Measurements from ENCODE around the gene ZNF503. TPM values are rescaled to one million over a fixed set of nuclear protein-coding genes. Genes with fewer than 3 reads are reported as not detected.
"Not testable (repeated sequence)": the region's sequence is repeated elsewhere in the genome, so short reads cannot be mapped to it uniquely, and the experiment has no call there.

The ZNF503 gene
- total RNA-seq, 2 donors from 2014 or later = 0.11 to 0.21 TPM

- Mint-ChIP-seq H3K4me1 (ENCODE audit: low read depth in 2 of 2) (no peaks in the 10 kb centered on the region), H3K9me3 (no peaks in the 10 kb centered on the region), H3K4me3 (no peak overlapping the region), H3K36me3 (no peaks in the 10 kb centered on the region), H3K27me3 (peaks cover 17 to 24% of the 10 kb centered on the region in 2 donors), H3K27ac (no peak overlapping the region)
- ATAC-seq (no peak), DNase-seq (ENCODE audit: low spot score) (no peak)
Observed at GRCh38 chr10:75379817-75380216, 21.7 kb downstream of the ZNF503 start.

DNA sequence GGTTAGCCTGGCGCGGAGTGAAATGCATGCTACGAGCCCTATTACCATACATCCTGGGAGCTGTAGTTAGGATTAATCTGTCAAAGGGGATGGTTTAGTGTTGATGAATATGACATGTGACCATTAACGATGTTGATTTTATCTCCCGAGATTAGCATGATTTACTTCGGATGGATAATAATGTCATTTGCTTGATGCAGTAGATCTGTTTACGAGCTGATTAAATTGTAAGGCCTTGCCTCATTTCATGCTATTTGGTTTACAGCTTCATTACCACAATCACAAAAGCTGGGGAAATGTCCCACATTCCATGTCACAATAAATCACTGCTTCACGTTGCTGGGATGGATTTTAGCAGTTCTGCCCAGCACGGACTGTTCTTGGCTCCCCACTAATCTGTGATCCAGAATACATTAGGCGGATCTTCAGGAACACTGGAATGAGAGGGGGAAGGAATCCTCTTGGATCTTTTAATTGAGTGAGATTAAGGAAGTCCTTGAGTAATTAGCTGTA, 22.3 kb downstream of the ZNF503 start:
- Mint-ChIP-seq H3K36me3 (no peaks in the 10 kb centered on the region), H3K27ac (no peak overlapping the region), H3K4me3 (no peak overlapping the region), H3K27me3 (peaks cover 19 to 26% of the 10 kb centered on the region in 2 donors), H3K4me1 (ENCODE audit: low read depth in 2 of 2) (no peaks in the 10 kb centered on the region), H3K9me3 (no peaks in the 10 kb centered on the region)
- ATAC-seq = no peak
- DNase-seq (ENCODE audit: low spot score) = no peak

GRCh38 chr10:75378379-75378778, 23.2 kb downstream of the ZNF503 start:
- DNase-seq (ENCODE audit: low spot score) (no peak), ATAC-seq (no peak)
- H3K27ac Mint-ChIP-seq = no peak overlapping the region
- H3K36me3 Mint-ChIP-seq = no peaks in the 10 kb centered on the region
- H3K27me3 Mint-ChIP-seq = peaks cover 14 to 21% of the 10 kb centered on the region in 2 donors
- H3K4me3 Mint-ChIP-seq = no peak overlapping the region
- H3K4me1 Mint-ChIP-seq (ENCODE audit: low read depth in 2 of 2) = no peaks in the 10 kb centered on the region
- no peaks in the 10 kb centered on the region for H3K9me3 Mint-ChIP-seq

- H3K9me3 Mint-ChIP-seq = no peaks in the 10 kb centered on the region
- H3K27me3 Mint-ChIP-seq = peaks cover 9 to 16% of the 10 kb centered on the region in 2 donors
- no peak overlapping the region for H3K4me3 Mint-ChIP-seq
- no peaks in the 10 kb centered on the region for H3K4me1 Mint-ChIP-seq (ENCODE audit: low read depth in 2 of 2)
- no peak overlapping the region for H3K27ac Mint-ChIP-seq
- DNase-seq (ENCODE audit: low spot score) (no peak), ATAC-seq (no peak)
- H3K36me3 Mint-ChIP-seq = no peaks in the 10 kb centered on the region
Observed at GRCh38 chr10:75377869-75378268, 23.7 kb downstream of the ZNF503 start.

DNA sequence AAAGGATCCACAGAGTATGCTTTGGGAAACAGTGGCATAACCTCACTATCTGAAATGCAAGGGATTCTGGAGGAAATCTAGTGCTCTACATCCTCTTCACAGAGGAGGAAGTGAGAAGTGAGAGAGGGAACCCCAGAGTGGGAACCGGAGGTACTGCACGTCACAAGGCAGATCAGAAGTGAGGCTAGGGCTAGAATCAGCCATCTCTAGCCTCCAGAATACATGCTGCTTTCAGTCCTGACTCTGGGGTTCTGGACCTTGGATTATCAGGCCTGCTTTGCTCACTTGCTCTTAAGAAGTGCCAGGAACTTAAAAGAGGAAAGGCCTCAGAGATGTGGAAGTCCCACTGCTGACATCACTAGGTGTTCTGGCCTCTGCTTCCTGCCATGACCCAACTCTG, 25.7 kb downstream of the ZNF503 start:
- no peaks in the 10 kb centered on the region for H3K4me1 Mint-ChIP-seq (ENCODE audit: low read depth in 2 of 2)
- H3K4me3 Mint-ChIP-seq = no peak overlapping the region
- peaks cover 5 to 17% of the 10 kb centered on the region in 2 donors for H3K27me3 Mint-ChIP-seq
- no peaks in the 10 kb centered on the region for H3K36me3 Mint-ChIP-seq
- DNase-seq (ENCODE audit: low spot score) (no peak), ATAC-seq (no peak)
- no peak overlapping the region for H3K27ac Mint-ChIP-seq
- H3K9me3 Mint-ChIP-seq = no peaks in the 10 kb centered on the region

- ATAC-seq = no peak
- Mint-ChIP-seq H3K9me3 (no peaks in the 10 kb centered on the region), H3K36me3 (no peaks in the 10 kb centered on the region), H3K27ac (no peak overlapping the region), H3K4me3 (no peak overlapping the region), H3K27me3 (peaks cover 8 to 48% of the 10 kb centered on the region in 2 donors), H3K4me1 (ENCODE audit: low read depth in 2 of 2) (no peaks in the 10 kb centered on the region)
- DNase-seq (ENCODE audit: low spot score) = no peak
Observed at GRCh38 chr10:75371010-75371409, 30.6 kb downstream of the ZNF503 start.

- not testable (repeated sequence) for DNase-seq (ENCODE audit: low spot score); H3K27ac Mint-ChIP-seq; H3K4me1 Mint-ChIP-seq (ENCODE audit: low read depth in 2 of 2); H3K4me3 Mint-ChIP-seq; H3K36me3 Mint-ChIP-seq; ATAC-seq; H3K9me3 Mint-ChIP-seq
- peaks cover 8 to 48% of the 10 kb centered on the region in 2 donors for H3K27me3 Mint-ChIP-seq
Observed at GRCh38 chr10:75369838-75370237, 31.7 kb downstream of the ZNF503 start.

- ATAC-seq (no peak), DNase-seq (ENCODE audit: low spot score) (no peak)
- H3K4me1 Mint-ChIP-seq (ENCODE audit: low read depth in 2 of 2) = no peaks in the 10 kb centered on the region
- H3K9me3 Mint-ChIP-seq = no peaks in the 10 kb centered on the region
- H3K27ac Mint-ChIP-seq = no peak overlapping the region
- H3K4me3 Mint-ChIP-seq = no peak overlapping the region
- H3K27me3 Mint-ChIP-seq = peaks cover 3 to 38% of the 10 kb centered on the region in 2 donors
- no peaks in the 10 kb centered on the region for H3K36me3 Mint-ChIP-seq
Observed at GRCh38 chr10:75367901-75368300, 33.7 kb downstream of the ZNF503 start.

DNA sequence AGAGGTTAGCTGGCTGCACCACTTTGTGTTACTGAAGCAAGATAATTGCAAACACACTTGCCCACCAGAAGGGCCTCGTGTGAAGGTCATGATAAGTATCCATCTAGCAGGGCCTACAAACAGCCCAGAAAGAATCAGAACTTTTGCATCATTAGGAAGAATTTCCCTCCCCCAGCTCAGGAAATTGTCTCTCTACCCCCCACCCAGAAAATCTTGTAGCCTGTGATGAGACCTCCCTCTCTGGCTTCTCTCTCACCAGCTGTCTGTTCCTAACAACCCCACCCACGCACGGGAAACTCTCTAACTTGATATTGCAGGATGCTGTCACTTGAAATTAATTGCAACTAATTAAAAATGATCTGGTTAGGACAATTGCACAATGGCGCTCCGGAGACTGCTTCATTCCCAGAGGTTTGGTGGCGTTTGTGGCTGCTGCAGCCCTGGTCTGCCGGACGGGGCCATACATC, 34.5 kb downstream of the ZNF503 start:
- Mint-ChIP-seq H3K4me1 (ENCODE audit: low read depth in 2 of 2) (no peaks in the 10 kb centered on the region), H3K9me3 (no peaks in the 10 kb centered on the region), H3K36me3 (no peaks in the 10 kb centered on the region), H3K27ac (no peak overlapping the region), H3K4me3 (no peak overlapping the region), H3K27me3 (peaks cover 3 to 38% of the 10 kb centered on the region in 2 donors)
- ATAC-seq (no peak), DNase-seq (ENCODE audit: low spot score) (no peak)

DNA sequence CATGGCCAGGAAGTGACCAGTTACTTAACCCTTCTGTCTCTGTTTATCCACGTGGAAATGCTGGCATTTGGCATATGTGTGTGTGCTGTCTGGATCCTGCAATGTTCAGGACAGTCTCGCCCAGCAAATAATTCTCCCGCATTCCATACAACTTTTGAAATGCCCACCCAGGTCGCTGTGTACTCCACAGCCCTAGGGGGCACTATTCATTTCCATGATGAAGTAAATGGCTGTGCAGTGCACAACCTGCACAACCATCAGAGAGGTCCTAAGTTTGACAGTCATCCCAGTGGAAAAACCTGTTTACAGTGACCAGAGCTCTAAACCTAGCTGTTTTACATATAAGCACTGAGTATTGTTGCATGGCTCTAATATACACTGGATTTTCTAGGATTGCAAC, 38.1 kb downstream of the ZNF503 start:
- H3K27ac Mint-ChIP-seq = no peak overlapping the region
- no peak for ATAC-seq
- no peak overlapping the region for H3K4me3 Mint-ChIP-seq
- no peak for DNase-seq (ENCODE audit: low spot score)
- H3K4me1 Mint-ChIP-seq (ENCODE audit: low read depth in 2 of 2) = no peaks in the 10 kb centered on the region
- no peaks in the 10 kb centered on the region for H3K36me3 Mint-ChIP-seq
- H3K9me3 Mint-ChIP-seq = no peaks in the 10 kb centered on the region
- peaks cover 5 to 18% of the 10 kb centered on the region in 2 donors for H3K27me3 Mint-ChIP-seq

DNA sequence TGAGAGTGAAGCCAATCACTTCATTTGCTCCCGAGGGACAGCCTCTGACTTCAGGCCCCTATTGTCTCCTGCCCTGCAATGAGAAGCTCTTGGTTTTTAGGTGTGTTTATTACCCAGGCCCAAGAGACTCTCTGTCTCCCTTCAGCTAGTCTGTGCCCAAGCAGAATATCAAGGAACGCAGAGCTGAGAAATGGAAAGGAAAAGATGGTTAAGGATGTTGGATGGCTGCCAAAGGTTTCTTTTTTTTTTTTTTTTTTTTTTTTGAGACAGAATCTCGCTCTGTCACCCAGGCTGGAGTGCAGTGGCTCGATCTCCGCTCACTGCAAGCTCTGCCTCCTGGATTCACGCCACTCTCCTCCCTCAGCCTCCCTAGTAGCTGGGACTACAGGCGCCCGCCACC, 41.7 kb downstream of the ZNF503 start:
- H3K36me3 Mint-ChIP-seq; H3K4me3 Mint-ChIP-seq; ATAC-seq; DNase-seq (ENCODE audit: low spot score); H3K9me3 Mint-ChIP-seq; H3K27ac Mint-ChIP-seq; H3K27me3 Mint-ChIP-seq; H3K4me1 Mint-ChIP-seq (ENCODE audit: low read depth in 2 of 2): not testable (repeated sequence)

DNA sequence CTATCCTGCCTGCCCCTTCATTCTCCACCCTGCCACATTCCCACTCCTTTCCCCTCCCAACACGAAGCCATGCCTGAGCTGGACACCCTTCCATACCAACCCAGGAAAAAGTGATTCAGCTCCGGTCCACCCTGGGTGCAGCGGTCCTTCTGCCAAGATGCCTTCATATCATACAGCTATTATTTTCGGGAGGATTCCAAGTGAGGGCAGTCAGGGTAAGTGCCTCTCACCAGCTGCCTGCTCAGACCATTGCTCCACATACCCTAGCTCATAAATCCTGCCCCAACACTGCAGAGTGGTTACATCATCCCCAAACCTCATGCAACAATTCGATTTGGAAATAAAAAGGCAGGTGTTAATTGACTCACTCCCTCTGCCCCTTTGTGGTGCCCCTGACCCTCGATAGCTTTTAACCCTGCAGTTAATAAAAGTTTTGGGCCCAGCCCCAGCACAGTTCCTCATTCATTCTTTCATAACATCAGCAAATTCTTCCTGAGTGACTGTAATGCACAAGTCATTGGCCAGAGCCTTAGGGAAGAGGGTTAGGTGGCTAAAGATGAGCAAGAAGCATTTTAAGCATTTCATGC, 42.6 kb downstream of the ZNF503 start:
- ATAC-seq (no peak), DNase-seq (ENCODE audit: low spot score) (no peak)
- Mint-ChIP-seq H3K4me3 (no peak overlapping the region), H3K9me3 (no peaks in the 10 kb centered on the region), H3K27me3 (peaks cover 0 to 7% of the 10 kb centered on the region in 2 donors), H3K27ac (no peak overlapping the region), H3K4me1 (ENCODE audit: low read depth in 2 of 2) (no peaks in the 10 kb centered on the region), H3K36me3 (no peaks in the 10 kb centered on the region)

- no peak overlapping the region for H3K27ac Mint-ChIP-seq
- H3K9me3 Mint-ChIP-seq = no peaks in the 10 kb centered on the region
- DNase-seq (ENCODE audit: low spot score) (no peak), ATAC-seq (no peak)
- no peaks in the 10 kb centered on the region for H3K4me1 Mint-ChIP-seq (ENCODE audit: low read depth in 2 of 2)
- peaks cover 0 to 8% of the 10 kb centered on the region in 2 donors for H3K27me3 Mint-ChIP-seq
- H3K4me3 Mint-ChIP-seq = no peak overlapping the region
- H3K36me3 Mint-ChIP-seq = no peaks in the 10 kb centered on the region
Observed at GRCh38 chr10:75358132-75358531, 43.4 kb downstream of the ZNF503 start.

DNA sequence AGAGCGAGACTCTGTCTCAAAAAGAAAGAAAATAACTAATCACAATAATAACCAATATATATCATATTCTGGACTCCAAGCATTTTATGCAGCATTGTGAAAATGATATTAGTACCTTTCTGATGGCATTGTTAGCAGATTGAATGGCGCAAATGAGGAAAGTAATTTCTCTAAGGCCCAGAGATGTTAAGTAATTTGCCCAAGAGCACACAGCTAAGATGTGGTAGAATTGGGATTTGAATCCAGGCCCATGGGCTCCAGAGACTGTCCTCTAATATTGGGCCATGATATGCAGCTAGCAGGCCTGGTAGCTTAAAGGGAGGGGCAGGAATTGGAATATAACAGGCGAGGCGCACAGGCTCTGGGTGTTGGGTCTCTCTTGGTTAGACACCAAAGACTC, 44.1 kb downstream of the ZNF503 start:
- Mint-ChIP-seq H3K27me3 (peaks cover 0 to 8% of the 10 kb centered on the region in 2 donors), H3K36me3 (no peaks in the 10 kb centered on the region), H3K9me3 (no peaks in the 10 kb centered on the region), H3K27ac (no peak overlapping the region), H3K4me1 (ENCODE audit: low read depth in 2 of 2) (no peaks in the 10 kb centered on the region), H3K4me3 (no peak overlapping the region)
- DNase-seq (ENCODE audit: low spot score) (no peak), ATAC-seq (no peak)

DNA sequence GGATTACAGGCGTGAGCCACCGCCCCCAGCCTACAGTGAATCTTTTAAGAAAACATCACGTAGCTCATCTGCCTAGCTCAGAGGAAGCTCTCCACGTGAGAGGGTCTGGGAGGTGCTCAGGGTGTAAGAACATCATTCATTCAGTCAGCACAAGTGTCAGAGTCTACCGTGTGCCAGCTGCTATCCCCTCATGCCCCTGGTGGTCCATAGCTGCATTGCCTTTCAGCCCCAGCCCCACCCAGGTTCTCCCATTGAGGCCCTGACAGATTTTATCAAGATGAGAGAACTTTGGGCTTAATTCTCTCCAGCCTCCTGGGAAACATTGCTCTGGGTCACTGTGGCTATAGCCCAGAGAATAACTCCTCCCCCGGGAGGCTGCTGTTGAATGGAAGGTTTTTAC, 45.1 kb downstream of the ZNF503 start:
- no peaks in the 10 kb centered on the region for H3K9me3 Mint-ChIP-seq
- no peak overlapping the region for H3K27ac Mint-ChIP-seq
- no peaks in the 10 kb centered on the region for H3K36me3 Mint-ChIP-seq
- no peak for DNase-seq (ENCODE audit: low spot score)
- H3K4me3 Mint-ChIP-seq = no peak overlapping the region
- H3K4me1 Mint-ChIP-seq (ENCODE audit: low read depth in 2 of 2) = no peaks in the 10 kb centered on the region
- H3K27me3 Mint-ChIP-seq = peaks cover 0 to 8% of the 10 kb centered on the region in 2 donors
- no peak for ATAC-seq

Data from natural killer cell treated with Interleukin-12 subunit alpha and Interleukin-12 subunit beta and Interleukin-15 and Interleukin-18, amount 100 ng/mL, for 72 hours (primary cell).